Ascending aorta (tissue), 2 donors: ENCODE measurements around the gene ITPKA. TPM values are rescaled to one million over a fixed set of nuclear protein-coding genes. Genes with fewer than 3 reads are reported as not detected.
A peak's percentile ranks its signal among the peaks of the same experiment; 100 is the strongest.

ENCODE experiments used
- DNase-seq, 2 donors: peaks; one replicate each; pipeline ENCODE4 v3.0.0-alpha.2; 2019; ENCODE audit warnings: low spot score in 2 of 2
- H3K27ac ChIP-seq, 2 donors: fragments of 200-600 bp; sonication (generic); one replicate each; pipeline ENCODE4 v1.5.1; 2016 to 2017; ENCODE audit warnings: mild to moderate bottlenecking in 1 of 2
- H3K27me3 ChIP-seq: fragments of 200-600 bp; sonication (generic); one replicate; pipeline ENCODE4 v1.5.1; 2017
- H3K36me3 ChIP-seq, 2 donors: fragments of 200-600 bp; sonication (generic); one replicate each; pipeline ENCODE4 v1.5.1; 2016
- H3K4me1 ChIP-seq, 2 donors: fragments of 200-600 bp; sonication (generic); one replicate each; pipeline ENCODE4 v1.5.1; 2016 to 2017; ENCODE audit warnings: mild to moderate bottlenecking in 1 of 2
- H3K4me3 ChIP-seq, 2 donors: fragments of 200-600 bp; sonication (generic); one replicate each; pipeline ENCODE4 v1.5.1; 2016 to 2017; ENCODE audit warnings: mild to moderate bottlenecking in 1 of 2
- H3K9me3 ChIP-seq, 2 donors: fragments of 200-600 bp; sonication (generic); one replicate each; pipeline ENCODE4 v1.5.1; 2016
- intact Hi-C: fragments of 100-400 bp; cut with DNase I; formaldehyde crosslinking; loops from one replicate; pipeline ENCODE4 v1.15.1; 2023
- total RNA-seq: library from RNA; depleted of rRNA; stranded (reverse); fragments of >200 nt; gene quantifications from one replicate; pipeline ENCODE4 v1.1.0, GENCODE V29; 2016
- TF ChIP-seq, protein P1 (sequence below), 3 experiments: fragments of 200-600 bp in 2 of 3; fragments of 450-650 bp in 1 of 3; sonication (generic) in 2 of 3; IDR thresholded peaks; one replicate each; pipeline ENCODE4 v1.5.1; 2016 to 2019; ENCODE audit warnings: antibody characterized with exemption in 3 of 3, mild to moderate bottlenecking in 1 of 3, moderate library complexity in 1 of 3

The ITPKA gene
- total RNA-seq, 1 donor from 2014 or later: not detected

DNA sequence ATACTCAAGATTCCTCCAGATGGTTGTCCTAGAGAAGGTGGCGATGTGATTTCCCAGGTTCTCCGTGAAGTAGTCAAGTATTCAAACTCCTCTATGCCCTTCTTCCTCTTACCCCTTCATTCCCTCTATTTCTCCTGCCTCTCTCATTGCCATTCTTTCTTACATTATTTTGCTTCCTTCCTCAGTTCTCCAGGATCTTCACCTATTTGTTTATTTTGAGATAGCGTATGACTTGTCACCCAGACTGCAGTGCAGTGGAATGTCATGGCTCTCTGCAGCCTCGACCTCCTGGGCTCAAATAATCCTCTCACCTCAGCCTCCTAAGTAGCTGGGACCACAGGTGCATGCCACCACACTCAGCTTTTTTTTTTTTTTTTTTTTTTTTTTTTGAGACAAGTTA is 1.8 kb upstream of the ITPKA start:
- DNase-seq: no peak
- H3K4me1 ChIP-seq: peaks cover 12 to 25% of the 10 kb centered on the region in 2 donors
- intact Hi-C loops: no loop called here
- no peak overlapping the region for H3K4me3 ChIP-seq
- H3K9me3 ChIP-seq: no peaks in the 10 kb centered on the region
- H3K27me3 ChIP-seq: peaks cover 6% of the 10 kb centered on the region
- H3K27ac ChIP-seq: no peak overlapping the region
- no peaks in the 10 kb centered on the region for H3K36me3 ChIP-seq
- TF ChIP-seq, protein P1, sequence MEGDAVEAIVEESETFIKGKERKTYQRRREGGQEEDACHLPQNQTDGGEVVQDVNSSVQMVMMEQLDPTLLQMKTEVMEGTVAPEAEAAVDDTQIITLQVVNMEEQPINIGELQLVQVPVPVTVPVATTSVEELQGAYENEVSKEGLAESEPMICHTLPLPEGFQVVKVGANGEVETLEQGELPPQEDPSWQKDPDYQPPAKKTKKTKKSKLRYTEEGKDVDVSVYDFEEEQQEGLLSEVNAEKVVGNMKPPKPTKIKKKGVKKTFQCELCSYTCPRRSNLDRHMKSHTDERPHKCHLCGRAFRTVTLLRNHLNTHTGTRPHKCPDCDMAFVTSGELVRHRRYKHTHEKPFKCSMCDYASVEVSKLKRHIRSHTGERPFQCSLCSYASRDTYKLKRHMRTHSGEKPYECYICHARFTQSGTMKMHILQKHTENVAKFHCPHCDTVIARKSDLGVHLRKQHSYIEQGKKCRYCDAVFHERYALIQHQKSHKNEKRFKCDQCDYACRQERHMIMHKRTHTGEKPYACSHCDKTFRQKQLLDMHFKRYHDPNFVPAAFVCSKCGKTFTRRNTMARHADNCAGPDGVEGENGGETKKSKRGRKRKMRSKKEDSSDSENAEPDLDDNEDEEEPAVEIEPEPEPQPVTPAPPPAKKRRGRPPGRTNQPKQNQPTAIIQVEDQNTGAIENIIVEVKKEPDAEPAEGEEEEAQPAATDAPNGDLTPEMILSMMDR (IDR thresholded peaks at IDR 0.05): no peak

DNA sequence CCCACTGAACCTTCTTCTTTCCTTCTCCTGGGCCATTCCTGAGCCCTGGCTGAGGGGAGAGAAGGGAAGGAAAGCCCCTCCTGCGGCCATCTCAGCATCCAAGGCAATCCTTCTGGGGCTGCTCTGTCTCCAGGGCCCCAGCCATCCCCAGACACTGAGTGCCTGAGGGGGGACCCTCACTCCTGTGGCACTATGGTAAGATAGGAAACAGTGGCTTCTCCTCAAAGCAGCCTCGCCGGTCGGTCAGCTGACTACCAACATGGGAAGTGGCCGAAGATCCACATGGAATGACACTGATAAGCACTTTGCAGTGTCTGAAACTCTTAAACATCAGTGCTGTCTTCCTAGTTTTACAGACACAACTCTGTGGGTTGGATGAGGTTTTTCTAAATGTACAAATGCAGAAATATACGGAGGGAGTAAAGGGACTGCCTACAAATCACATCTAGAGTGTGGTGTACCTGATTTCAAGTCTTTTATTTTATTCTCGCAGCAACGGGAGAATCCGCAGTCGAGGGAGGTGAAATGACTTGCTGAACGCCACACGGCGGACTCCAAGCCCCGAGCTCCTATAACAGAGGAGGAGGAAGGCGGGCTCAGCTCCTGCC is 973 bp upstream of the ITPKA start:
- Histone ChIP-seq H3K36me3 (no peaks in the 10 kb centered on the region), H3K27me3 (peaks cover 6% of the 10 kb centered on the region), H3K27ac (peak overlapping the region in 1 of 2 donors; percentile 29), H3K9me3 (no peaks in the 10 kb centered on the region), H3K4me3 (peak overlapping the region; percentile 80 to 87), H3K4me1 (peaks cover 12 to 25% of the 10 kb centered on the region in 2 donors)
- DNase-seq: no peak
- TF ChIP-seq, protein P1 (IDR thresholded peaks at IDR 0.05): no peak
- intact Hi-C loops: no loop called here

DNA sequence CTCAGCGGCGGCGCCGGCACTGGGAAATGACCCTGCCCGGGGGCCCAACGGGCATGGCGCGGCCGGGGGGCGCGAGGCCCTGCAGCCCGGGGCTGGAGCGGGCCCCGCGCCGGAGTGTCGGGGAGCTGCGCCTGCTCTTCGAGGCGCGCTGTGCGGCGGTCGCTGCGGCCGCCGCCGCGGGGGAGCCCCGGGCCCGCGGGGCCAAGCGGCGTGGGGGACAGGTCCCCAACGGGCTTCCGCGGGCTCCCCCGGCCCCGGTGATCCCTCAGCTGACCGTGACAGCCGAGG is 172 bp downstream of the ITPKA start:
- Histone ChIP-seq H3K4me1 (peaks cover 12 to 25% of the 10 kb centered on the region in 2 donors), H3K9me3 (no peaks in the 10 kb centered on the region), H3K27me3 (peaks cover 6% of the 10 kb centered on the region), H3K36me3 (no peaks in the 10 kb centered on the region), H3K27ac (no peak overlapping the region), H3K4me3 (peak overlapping the region; percentile 80 to 87)
- intact Hi-C loops: no loop called here
- DNase-seq: no peak
- TF ChIP-seq, protein P1 (IDR thresholded peaks at IDR 0.05): no peak

DNA sequence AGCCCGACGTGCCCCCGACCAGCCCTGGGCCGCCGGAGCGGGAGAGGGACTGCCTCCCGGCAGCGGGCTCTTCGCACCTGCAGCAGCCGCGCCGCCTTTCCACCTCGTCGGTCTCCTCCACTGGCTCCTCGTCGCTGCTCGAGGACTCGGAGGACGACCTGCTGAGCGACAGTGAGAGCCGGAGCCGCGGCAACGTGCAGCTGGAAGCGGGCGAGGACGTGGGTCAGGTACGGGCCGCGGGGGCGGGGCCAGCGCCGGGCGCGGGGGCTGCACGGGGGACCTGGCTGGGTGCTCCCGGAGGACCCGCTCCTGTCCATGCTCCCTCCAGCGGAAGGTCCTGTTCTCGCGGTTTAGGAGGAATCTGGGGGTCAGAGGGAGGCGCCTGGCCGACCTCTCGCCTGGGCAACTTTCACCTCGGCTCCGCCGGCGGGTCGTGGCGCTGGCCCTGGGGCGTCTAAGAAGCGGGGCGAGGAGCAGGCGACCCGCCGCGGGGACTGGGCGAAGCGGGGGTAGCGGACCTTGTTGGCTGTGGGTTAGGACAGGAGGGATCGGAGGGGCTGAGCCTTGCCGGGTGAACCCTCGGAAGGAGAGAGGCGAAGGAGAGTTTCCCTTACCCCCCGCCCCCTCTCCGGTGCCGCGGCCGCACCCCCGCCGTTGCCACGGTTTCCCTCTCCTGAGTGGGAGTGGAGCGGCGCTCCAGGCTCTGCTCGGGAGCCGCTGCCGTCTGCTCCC is 682 bp downstream of the ITPKA start:
- H3K27ac ChIP-seq: no peak overlapping the region
- intact Hi-C loops: no loop called here
- no peak for DNase-seq
- H3K4me1 ChIP-seq: peaks cover 12 to 25% of the 10 kb centered on the region in 2 donors
- H3K27me3 ChIP-seq: peaks cover 6% of the 10 kb centered on the region
- H3K9me3 ChIP-seq: no peaks in the 10 kb centered on the region
- TF ChIP-seq, protein P1 (IDR thresholded peaks at IDR 0.05): no peak
- peak overlapping the region; percentile 80 to 87 for H3K4me3 ChIP-seq
- no peaks in the 10 kb centered on the region for H3K36me3 ChIP-seq

DNA sequence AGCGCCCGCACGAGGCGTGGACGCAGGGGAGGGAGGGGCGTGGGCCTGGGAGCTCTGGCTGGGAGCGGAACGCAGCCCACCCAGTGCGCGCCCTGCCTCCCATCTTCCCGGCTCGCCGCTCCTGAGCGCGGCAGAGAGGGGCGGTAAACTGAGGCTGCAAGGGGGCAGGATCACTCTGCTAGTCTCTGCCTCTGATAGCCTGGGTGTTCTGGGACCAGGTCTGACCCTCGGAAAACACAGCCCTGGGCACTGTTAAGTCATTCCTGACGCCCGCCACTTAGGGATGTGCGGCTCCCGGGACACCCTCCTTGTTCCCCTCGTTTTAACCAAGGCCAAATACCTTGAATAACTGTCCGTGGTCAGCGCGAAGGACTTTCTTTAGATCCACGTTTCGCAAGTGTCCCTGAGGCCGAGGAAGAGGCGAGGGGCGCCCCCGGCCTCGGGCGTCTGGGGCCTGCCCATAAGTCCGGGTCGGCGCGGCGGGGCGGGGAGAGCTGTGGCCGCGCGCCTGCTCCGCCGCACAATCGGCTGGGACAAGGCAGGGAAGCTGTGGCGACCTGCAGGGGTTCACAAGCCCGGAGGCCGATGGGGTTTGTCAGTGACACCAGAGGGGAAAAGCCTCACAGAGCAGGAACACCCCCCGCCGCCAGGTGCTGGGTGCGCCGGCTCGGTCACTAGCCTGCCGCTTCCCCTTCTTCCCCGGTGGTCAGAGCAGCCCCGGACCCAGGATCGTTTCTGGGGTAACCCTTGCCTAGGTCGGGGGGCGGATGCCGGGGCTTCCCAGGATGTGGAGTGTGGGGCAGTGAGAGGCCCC is 1.5 kb downstream of the ITPKA start:
- H3K4me1 ChIP-seq: peaks cover 12 to 25% of the 10 kb centered on the region in 2 donors
- H3K27me3 ChIP-seq: peaks cover 6% of the 10 kb centered on the region
- intact Hi-C loops: no loop called here
- no peaks in the 10 kb centered on the region for H3K9me3 ChIP-seq
- no peak overlapping the region for H3K27ac ChIP-seq
- no peak for DNase-seq
- peak overlapping the region; percentile 80 to 87 for H3K4me3 ChIP-seq
- no peaks in the 10 kb centered on the region for H3K36me3 ChIP-seq
- TF ChIP-seq, protein P1 (IDR thresholded peaks at IDR 0.05): no peak
